Posterior cingulate gyrus (tissue), 11 donors: Measurements from ENCODE around the gene TULP1.

Source experiments
- DNase-seq, 10 donors: peaks; one replicate each; pipeline versions ENCODE4 v3.0.0 to v3.0.0-alpha.2; 2020 to 2021; ENCODE audit warnings: mixed read lengths in 3 of 10
- intact Hi-C: fragments of 100-400 bp; cut with DNase I; formaldehyde crosslinking; loops from one replicate; pipeline ENCODE4 v1.15.1; 2023

TULP1 gene

DNA sequence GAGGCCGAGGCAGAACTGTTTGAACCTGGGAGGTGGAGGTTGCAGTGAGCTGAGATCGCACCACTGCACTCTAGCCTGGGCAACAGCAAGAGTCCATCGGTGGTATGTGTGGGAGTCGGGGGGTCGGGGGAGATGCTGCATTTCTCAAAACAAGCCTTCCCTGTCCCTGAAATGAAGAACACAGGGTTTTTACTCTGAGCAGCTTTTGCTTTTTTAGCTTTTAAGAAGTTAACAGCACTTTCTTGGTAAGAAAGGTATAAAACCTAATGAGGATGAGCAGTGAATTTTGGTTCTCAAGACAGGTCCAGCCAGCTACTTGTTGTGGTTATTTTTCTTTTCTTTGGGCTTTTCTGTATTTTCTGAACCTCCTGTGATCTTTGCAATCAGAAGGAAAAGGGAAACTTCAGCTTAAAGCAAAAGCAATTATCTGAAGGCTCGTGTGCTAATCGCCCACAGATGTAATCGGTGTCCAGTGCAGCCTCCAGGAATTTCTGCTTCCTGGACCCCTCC, 40.8 kb downstream of the TULP1 start:
- intact Hi-C loops: no loop called here
- DNase-seq: no peak

DNA sequence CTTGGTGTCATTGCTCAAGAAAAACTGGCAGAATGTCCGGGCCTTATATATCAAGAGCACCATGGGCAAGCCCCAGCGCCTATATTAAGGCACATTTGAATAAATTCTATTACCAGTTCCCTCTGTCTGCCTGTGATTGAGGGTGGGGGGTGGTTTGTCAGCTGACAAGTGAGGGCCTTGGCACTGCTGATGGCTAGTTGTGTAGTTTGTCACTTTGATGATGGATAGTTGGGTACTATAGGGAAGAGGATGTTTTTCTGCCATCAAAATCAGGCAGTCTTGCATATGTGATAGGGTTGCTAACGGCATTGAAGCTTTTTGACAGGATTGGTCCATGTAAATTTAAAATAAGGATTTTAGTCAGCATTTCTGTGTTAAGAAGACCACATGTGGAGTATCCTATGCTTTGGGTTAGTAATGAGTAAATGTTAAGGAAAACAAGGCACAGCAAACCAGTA, 42.0 kb downstream of the TULP1 start:
- no peak for DNase-seq
- intact Hi-C loops: no loop called here

DNA sequence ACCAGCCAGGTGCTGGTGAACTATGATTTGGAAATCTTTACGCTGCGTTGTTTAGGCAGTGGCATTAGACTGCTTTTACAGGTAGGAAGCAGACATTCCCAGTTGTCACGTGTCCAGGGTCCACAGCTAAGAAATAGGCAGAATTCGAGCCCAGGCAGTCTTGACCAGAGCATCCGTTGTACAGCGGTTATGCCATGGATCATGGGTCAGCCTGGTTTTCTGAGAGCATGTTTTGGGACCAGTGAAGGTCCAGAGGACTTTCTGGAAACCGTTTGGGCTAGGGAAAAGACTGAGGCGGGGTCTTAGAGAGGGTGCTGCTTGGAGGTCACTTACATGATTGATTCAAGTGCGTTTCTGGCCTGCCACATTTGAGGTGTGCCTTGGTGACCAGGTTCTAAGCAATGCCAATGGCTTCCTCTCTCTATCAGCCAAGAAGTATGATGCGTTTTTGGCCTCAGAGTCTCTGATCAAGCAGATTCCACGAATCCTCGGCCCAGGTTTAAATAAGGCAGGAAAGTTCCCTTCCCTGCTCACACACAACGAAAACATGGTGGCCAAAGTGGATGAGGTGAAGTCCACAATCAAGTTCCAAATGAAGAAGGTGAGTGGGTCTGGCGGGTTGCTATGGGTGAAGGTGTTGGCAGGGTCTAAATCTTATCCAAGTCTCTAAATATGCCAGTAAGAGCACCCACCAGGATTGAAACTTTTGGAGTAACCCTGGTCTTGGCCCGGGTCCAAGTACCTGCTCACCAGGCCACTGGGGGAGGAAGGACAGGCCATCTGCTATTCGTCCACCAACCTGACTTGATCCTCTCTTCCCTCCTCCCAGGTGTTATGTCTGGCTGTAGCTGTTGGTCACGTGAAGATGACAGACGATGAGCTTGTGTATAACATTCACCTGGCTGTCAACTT, 42.7 kb downstream of the TULP1 start:
- DNase-seq: no peak
- intact Hi-C loops: loop anchor here (2.0 to 5.0 kb wide), 3 partner anchors 53 to 267 kb away; partner anchors contain the start of genes ARMC12 and ZNF76

DNA sequence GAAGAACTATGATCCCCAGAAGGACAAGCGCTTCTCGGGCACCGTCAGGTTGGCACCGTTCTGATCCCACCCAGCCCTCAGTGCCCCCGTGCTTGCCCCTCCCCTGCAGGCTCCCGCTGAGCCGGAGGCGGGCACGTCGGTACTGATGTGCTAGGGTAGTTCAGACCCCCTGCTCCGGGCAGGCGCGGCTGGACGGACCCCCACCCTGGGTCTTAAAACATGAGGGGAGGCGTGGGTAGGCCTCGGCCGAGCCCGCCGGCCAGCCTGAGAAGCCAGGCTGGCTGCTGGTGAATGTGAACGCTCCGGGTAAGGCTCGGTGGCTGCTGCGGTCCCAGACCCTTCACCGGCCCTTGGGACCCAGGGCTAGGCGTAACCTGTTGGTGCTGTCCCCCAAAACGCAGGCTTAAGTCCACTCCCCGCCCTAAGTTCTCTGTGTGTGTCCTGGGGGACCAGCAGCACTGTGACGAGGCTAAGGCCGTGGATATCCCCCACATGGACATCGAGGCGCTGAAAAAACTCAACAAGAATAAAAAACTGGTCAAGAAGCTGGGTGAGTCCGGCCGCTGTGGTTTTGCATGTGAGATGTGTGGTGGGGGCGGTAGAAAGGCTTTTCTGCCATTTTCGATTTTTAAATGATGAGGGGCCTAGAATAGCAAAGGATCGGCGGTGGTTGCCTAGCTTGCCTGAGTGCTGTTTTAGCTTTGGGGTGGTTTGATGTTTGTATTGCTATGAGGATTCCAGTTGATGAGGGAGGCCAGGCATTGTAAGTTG, 43.5 kb downstream of the TULP1 start:
- intact Hi-C loops: loop anchor here (1.0 to 5.0 kb wide), 4 partner anchors 52 to 268 kb away; partner anchors contain the start of genes ARMC12, PPARD and ZNF76

DNA sequence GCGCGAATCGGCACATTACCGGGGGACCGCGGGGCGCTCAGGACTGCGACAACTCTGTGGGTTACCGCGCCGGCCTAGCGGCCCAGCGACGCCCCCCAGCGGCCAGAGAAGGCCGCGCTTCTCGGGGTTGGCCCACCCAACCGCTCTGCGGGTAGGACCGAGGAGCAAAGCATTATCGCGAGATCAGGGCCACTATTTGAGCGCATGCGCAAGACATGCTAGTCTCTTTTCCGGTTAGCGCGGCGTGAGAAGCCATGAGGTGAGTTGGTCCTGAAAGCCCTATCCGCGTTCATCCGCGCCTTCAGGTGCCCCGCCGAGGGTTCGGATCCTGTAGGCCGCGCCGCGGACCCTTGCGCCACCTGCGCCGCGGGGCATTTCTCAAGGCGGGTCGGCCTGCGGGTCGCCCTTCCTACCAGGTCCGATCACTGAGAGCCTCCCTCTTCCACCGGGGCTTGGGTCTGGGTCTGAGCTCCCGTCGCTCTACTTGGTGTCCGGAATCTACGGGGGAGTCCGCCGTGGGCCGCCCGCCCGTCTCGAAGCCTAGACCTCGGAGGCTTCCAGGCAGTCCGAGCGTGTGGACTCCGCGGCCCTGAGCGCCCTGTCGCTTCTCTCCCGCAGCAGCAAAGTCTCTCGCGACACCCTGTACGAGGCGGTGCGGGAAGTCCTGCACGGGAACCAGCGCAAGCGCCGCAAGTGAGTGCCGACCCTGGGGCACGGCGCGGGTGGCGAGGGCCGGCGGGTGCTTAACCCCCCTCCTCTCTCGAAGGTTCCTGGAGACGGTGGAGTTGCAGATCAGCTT, 44.3 kb downstream of the TULP1 start, which contains the start of gene RPL10A:
Gene RPL10A, plus strand, starts transcription at position 221 of the 799 bp plus-strand sequence. Its CDS starts 34 bp downstream, at position 255.
- intact Hi-C loops: loop anchor here (1.0 to 5.0 kb wide), 4 partner anchors 51 to 268 kb away; partner anchors contain the start of genes ARMC12, PPARD and ZNF76
- peak; percentile 93 to 99 (median 96) for DNase-seq

More for the DNA sequence above, 43.5 kb downstream of the TULP1 start:
- peak in 1 of 10 donors; percentile 86 for DNase-seq

DNA sequence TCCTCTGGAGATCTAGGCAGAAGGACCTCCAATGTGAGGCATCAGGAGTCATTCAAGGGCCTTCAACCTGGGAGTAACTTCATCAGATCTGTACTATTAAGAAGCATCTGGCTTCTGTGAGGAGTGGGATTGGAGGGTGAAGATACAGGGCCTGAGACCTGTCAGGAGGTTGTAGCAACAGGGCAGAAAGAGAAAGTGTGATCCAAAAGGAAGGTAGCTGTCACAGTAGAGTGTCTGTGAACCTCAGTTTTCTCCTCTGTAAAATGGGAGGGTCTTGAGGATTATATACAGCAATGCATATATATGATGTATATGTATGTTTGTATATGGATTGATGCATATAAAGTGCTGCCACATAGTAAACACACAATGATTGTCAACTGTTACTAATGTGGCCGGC, 47.0 kb downstream of the TULP1 start:
- intact Hi-C loops: loop anchor here (5.0 kb wide), 1 partner anchor 48 kb away; no protein-coding TSS in a partner anchor

DNA sequence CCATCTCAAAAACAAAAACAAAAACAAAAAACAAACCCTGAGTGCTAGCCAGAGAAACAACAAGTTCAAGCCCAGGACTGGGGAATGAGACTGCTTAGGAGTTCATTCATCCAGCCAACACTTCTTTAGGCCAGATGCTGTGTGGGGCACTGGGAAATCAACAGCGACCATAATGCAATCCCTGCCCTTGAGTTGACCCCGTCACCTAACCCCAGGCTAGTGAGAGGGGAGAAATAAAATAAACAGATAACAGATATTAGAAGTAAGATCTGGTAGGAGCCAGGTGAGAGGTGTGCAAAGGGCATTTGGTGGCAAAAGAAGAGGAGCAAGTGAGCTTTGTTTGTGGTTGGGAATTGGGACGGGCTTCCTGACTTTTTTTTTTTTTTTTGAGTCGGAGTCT, 49.4 kb downstream of the TULP1 start:
- DNase-seq: no peak
- intact Hi-C loops: no loop called here

More for the DNA sequence above, 47.0 kb downstream of the TULP1 start:
- no peak for DNase-seq

DNA sequence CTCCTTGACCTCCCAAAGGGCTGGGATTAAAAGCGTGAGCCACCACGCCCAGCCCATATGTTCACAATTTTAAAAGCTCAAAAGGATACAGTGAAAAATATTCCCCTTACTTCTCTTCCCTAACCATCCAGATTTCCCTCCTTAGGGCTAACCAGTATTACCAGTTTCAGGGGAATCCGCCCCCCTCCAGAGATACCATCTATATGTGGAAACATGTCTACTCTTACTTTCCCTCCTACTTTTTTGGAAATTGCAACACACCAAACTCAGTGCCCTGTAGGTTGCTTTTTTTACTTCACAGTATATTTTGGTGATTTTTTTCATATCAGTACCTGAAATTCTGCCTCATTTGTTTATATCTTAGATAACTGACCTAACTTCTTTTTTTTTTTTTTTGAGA, 51.4 kb downstream of the TULP1 start:
- intact Hi-C loops: no loop called here

DNA sequence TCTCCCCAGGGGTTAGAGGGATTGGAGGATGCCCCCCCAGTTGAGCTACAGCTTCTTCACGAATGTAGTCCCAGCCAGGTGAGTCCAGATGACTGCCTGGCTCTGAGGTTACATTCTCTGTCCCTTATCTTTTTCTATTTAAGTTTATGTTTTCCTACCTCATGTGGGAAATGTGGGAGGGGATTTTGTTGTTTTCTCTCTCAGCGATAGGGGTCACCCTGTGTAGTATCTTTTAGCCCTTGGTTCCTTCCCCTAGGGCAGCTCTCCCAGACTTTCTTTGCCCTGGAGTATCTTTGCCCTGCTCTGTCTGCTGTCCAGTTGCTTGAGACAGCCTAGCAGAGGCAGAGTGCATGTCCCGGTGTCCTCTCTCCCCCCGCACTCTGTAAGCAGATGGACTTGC, 54.8 kb downstream of the TULP1 start:
- DNase-seq: no peak
- intact Hi-C loops: no loop called here

More for the DNA sequence above, 51.4 kb downstream of the TULP1 start:
- no peak for DNase-seq

DNA sequence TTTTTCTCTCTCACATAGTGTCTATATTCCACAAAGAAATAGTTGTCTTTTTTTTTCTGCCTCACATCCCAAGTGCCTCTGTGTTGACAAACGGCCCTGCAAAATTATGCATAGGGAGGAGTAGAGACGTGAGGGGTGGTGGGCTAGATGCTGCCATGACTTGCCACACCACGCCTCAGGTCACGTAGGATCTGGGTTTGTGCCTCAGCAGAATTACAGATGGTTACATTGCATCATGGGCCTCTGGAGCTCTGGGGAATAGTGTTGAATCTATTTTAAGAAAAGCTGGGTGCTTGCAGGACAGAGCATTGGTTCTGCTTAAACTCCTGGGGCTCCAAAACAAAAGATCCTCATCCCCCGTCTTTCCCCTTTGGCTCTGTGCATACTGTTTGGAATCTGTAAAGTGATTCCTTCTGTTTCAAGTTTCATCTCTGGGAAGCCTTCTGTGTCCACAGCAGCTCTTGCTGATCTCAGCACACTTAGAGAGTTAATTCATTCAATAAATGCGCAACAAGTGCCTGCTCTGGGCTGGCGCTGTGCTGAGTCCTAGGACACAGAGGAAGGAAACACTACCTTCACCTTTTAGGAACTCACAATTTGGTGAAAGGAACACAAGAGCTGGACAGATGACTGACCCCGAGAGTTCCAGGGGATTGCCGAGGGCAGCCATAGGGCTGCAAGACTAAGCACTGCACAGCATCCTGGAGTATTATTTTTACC, 58.1 kb downstream of the TULP1 start:
- DNase-seq: no peak
- intact Hi-C loops: loop anchor here (5.0 kb wide), 1 partner anchor 42 kb away; no protein-coding TSS in a partner anchor

DNA sequence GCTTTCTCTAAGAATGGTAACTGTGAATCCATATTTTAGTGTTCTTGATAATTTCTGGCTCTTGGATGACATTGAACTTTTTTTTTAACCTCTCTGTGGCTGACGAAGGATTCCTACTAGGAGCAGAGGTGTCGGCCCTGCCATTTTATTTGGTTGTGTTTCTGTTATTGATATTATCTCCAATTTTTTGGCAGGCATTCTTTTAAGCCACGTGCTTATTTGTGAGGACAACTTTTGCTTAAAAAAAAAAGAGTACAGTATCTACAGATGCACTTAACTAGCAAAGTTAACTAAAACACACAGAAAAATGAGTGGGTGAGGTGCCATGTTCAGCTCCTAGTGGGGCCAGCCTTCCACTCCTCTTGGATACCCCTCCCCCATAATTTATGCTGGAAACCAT, 59.5 kb downstream of the TULP1 start:
- no peak for DNase-seq
- intact Hi-C loops: loop anchor here (5.0 kb wide), 1 partner anchor 41 kb away; no protein-coding TSS in a partner anchor

DNA sequence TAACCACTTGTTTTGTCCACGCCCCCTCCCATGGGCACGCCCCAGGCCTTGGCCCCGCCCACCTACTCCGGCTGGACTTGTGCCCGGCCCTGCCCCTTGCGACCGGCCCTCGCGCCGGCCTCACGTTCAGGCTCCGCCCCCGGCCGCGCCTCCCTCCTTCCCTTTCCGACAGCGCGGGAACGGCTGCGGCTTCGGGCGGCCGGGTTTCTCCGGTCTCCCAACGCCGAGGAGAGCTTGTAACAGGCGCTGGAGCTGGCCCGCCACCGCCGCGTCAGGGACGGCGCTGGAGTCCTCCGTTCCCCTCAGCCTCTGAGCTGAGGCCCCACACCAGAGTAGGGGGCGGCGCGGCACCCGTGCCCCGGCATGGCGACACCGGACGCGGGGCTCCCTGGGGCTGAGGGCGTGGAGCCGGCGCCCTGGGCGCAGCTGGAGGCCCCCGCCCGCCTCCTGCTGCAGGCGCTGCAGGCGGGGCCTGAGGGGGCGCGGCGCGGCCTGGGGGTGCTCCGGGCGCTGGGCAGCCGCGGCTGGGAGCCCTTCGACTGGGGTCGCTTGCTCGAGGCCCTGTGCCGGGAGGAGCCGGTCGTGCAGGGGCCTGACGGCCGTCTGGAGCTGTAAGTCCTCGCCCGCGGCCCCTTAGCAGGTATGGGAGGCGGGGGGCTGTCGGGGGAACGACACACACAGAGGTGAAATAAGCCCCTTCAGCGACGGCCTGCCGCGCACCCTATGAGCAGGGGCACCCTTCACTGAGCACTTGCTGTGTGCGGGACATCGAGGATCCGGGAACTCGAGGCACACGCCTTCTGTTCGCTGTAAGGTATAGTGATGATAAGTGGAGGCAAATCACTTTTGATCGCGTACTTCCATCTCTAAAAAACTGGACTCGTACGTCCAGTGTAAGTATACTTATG, 60.3 kb downstream of the TULP1 start, which contains the start of gene FANCE:
Gene FANCE, plus strand, starts transcription at position 156 of the 908 bp plus-strand sequence. Its CDS starts 208 bp downstream, at position 364.
- peak; percentile 78 to 98 (median 92) for DNase-seq
- intact Hi-C loops: loop anchor here (5.0 kb wide), 1 partner anchor 40 kb away; no protein-coding TSS in a partner anchor

DNA sequence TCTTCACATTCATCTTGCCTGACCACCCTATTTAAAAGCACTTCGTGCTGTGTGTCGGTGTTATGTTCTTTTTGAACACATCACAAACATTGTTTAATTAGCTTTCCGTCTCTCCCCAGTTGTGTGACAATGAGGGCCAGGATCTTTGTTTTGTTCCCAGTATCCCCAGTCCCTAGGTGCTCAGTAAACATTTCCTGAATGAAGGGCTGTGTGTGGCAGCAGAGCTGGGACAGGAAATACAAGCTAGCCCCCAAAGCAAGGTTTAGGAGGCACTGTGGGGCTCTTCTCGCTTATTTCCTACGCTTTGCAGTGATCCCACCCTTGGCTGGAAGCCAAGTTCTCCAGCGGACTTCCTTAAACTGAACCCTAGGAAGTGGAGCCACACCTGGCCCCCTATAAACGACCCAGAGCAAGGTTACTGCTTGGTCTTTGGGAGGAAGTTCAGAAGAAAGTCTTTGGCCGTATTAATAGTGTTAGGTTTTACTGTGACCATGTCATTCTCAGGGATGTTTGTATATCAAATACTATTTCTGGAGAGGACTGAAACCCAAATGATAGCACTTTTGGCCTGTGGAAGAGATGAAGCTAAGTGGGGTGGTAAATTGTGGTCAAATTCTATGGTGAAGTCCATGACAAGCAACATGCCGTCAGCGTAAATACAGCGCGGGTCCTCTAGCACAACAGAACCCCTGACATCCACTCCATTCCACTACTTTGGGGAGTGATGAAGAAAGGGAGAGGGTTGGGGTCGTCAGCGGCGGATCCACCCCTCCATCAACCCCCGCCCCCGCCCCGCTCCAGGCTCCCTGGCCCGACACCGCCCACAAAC, 61.1 kb downstream of the TULP1 start:
- intact Hi-C loops: loop anchor here (5.0 kb wide), 1 partner anchor 39 kb away; no protein-coding TSS in a partner anchor
- no peak for DNase-seq

DNA sequence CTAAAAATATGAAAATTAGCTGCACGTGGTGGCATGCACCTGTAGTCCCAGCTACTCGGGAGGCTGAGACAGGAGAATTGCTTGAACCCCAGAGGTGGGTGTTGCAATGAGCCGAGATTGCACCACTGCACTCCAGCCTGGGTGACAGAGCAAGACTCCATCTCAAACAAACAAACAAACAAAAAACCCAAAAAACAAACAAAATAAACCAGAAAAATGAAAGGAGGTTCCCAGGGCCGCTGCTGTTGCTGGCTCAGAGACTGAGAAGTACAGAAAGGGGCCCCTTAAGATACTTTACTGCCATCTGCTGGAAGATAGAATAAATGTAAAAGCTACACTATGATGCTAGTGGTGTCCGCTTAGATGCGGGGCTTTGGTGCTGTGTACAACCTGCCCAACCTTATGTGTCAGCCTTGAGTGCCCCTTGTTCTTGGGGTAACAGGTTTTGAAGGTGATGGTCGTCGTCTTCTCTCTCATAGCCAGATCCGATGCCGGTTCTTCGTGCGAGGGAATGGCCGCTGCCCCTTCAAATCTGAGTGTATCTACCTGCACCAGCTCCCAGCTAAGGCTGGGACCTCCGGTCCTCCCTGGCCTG, 63.3 kb downstream of the TULP1 start:
- intact Hi-C loops: loop anchor here (1.0 kb wide), 1 partner anchor 107 kb away; the partner anchor contains the start of gene PPARD
- peak in 3 of 10 donors; percentile 23 to 35 (median 31) for DNase-seq

DNA sequence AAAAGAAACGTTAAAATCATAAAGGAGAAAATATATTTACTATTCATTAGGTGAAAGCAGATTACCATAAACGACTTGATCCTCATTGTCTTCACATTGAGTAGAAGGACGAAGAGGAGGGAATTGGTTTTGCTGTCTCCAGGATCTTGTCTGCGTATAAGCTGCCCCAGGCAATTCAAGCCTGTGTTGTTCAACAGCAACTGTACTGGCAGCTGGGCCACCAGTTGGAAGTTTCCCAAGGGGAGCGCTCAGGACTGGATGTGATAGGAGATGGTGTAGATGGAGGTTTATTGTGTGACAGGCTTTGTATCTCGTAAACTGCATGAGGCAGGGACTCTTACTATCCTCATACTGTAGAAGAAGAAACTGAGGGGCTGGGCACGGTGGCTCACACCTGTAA, 64.5 kb downstream of the TULP1 start:
- intact Hi-C loops: no loop called here

More for the DNA sequence above, 64.5 kb downstream of the TULP1 start:
- no peak for DNase-seq
